Stimulated activated CD4-positive, alpha-beta T cell treated with anti-CD3 and anti-CD28 coated beads, Interleukin-12 subunit alpha, Interleukin-12 subunit beta, amount 100 ng/mL, for 24 hours (primary cell): ENCODE results near the gene PDE4B.
"Not testable (repeated sequence)": the region's sequence is repeated elsewhere in the genome, so short reads cannot be mapped to it uniquely, and the experiment has no call there.

Experiments used
- DNase-seq, 2 experiments: peaks; one replicate each; pipeline ENCODE4 v3.0.0-alpha.2; 2020; ENCODE audit warnings: low read depth in 2 of 2

PDE4B gene

DNA sequence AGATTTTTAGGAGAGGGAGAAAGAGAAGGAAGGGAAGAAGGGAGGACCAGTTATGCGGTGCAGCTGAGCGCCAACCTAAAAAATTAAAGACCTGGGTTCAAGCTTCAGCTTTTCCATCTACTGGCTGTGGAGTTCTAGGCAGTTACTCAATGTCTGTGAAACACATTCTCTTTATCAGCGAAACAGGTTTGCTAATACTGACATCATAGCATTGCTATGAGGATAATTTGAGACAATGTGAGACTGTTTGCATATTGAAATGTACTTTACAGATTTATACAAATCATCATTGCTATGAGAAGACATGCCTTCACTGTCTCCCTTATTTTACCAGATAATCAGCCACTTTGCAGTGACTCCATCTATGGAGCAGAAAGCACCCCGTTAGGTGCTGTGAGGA, 518.4 kb downstream of the PDE4B start:
- DNase-seq: no peak

DNA sequence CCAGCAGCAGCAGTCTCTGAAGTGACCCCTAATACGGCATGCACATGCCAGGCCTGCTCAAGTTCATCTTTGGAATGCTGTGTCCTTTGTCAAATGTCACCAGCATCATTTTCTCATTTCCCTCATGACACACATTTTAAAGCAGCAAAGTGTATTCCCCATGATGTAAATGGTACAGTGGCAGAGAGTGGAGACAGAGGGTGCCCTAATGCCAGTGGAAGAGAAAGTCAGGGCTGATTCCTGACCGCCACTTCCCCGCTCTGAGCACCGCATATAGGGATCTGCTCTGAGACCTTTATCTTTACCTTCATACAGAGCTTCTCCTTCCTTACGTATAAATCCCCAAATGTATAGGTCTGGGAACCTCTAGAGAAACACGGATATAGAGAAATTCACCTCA, 518.9 kb downstream of the PDE4B start:
- no peak for DNase-seq

DNA sequence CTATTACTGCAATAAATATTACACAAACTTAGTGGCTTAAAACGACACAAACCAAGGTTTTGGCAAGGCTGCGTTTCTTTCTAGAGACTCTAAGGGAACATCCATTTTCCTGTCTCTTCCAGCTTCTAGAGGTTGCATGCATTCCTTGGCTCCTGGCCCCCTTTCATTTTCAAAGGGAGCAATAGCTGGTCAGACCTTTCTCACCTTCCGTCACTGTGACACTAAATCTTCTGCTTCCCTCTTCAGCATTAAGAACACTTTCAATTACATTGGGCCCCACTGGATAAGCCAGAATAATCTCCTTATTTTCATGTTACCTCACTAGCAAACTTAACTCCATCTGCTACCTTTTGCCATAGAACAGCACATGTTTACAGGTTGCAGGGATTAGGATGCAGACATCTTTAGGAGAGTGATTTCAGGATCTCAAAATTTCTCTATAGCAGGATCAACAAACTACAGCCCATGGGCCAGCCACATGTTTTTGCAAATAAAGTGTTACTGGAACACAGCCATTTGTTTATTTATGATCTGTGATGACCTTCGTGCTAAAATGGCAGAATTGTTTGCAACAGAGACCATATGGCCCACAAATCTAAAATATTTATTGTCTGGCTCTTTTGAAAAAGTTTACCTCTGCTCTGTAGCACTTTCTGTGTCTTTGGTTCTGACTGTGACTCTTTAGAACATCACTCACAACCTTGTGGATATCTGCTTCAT, 519.7 kb downstream of the PDE4B start:
- DNase-seq: no peak

DNA sequence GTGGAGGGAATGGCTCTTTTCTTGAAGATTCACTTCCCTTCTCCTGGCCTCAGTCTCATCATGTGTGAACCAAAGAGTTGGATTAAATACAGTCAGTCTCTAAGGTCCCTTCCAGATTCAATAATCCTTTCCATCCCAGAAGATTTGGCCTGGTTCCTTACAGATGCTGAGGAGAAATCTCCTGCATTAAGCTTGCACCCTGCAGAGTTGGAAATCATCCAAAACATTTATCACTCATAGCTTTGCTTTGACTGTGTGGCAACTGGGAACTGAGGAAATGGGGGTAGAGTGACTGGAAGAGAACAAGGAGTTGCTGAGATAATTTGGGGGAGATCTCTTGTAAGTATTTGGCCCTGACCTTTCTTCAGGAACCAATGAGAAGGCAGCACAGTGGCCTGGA, 520.7 kb downstream of the PDE4B start:
- no peak for DNase-seq

DNA sequence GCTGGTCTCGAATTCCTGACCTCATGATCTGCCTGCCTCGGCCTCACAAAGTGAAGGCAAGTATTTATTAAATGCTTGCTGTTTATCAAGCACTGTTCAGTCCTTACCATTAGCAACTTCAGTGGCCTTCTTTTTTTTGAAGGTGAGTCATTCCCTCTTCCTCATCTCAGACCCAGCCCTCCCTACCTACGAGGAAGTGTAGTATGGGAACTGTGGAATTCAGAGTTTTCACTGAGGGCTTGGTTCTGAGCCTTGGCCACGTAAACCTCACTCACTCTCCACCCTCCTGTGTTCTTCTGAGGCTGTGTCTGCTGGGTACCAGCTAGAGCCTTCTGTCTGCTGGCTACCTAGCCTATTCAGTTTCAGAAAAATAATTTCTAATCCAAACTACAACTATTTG, 523.0 kb downstream of the PDE4B start:
- DNase-seq: no peak

DNA sequence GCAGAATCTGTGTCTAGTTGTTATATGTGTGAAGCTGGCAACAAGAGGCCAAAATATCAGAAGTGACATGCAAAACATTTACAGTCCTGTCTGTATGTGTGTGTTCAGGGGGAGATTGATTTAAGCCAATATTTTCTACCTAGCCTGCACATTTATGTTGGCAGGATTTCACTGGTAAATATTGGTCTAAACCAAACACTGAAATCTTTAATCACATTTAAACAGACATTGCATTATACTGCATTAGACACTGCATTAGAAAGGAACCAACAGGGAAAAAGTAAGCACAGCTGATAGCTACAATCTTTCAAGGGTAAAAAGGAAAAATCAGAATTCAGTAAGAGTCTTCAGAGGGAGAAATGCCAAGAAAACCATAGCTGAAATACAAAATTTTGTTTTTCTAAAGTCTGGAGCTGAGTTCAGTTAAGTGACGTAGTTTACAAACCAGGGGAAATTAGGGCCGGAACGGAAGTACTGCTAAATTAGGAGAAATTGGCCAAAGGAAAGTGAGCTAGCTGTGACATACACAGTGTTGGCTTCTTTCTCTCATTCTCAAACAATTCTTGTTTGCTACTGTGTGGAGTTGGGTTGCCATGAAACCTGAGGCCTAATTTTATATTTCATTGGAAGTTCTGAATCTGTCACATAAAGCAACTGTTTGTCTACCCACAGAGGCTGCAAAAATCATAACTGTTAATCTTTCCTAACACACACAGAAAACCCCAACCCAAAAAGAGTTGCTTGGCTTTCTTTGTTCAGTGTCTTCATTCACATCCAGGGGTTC, 524.0 kb downstream of the PDE4B start:
- DNase-seq: no peak

DNA sequence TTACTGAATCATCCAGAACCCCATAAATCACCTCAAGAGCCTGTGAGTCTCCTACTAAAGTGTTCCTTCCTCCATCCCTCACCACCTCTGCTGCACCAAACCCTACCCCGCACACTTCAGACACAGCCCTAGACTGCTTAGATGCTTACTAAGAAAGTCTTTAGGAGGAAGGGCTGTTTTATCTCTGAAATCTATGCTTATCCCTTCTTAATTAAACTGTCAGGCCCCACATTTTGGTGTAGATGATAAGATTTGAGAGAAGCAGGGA, 524.5 kb downstream of the PDE4B start:
- no peak for DNase-seq

DNA sequence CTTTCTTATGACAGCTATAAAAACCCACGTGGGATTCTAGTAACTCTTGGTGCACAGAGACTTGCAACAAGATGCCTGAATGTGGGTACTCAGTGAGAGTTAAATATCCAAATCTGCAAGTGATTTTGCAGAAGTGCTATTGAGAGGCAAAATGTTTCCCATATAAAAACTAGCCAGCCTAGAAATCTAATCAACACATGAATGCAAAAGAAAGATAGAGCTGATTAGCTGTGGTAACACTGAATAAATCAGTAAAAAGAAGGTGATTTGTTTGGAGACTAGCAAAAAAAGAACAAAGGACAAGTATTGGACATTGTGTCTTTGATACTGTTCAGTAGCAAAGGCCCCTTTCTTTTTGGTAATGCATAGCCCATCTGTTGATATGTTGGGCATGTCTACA, 527.5 kb downstream of the PDE4B start:
- no peak for DNase-seq

DNA sequence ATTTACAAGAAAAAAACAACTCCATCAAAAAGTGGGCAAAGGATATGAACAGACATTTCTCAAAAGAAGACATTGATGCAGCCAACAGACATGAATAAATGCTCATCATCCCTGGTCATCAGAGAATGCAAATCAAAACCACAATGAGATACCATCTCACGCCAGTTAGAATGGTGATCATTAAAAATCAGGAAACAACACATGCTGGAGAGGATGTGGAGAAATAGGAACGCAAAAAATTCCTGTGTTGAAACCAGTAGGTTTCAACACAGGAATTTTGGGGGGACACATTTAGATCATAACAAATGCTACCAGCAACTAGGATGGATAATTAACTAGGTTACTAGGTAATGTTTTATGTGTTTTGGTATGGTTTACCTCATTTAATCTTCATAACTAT, 529.8 kb downstream of the PDE4B start:
- DNase-seq: not testable (repeated sequence)

DNA sequence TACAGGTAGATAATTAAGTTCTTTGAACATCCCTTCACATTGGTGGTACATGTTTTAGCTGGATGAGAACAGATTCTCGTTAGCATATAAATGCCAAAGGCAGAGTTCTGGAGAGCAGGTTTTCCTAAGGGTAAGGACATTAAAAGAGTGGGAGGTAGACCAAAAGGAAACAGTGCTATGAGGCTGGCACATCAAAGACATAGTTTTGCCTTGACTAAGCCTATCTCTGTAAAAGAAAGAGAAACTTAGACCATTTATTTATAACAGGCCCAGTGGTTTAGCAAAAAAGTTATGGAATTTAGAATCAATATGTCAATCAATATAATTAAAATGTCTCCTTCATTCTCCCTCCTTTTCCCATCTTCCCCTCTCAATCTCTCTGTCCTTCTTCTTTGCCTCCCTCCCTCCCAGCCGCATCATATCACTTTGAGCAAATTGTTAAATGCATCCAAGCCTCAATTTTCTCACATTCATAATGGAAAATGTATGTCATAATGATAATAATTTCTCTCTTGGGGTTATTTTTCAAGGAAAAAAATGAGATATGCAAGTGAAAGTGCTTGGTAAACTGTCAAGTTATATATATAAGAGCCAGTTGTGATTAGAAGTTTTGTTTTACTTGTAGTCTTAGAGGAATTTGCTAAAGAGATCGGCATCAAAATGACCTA, 531.4 kb downstream of the PDE4B start:
- no peak for DNase-seq

DNA sequence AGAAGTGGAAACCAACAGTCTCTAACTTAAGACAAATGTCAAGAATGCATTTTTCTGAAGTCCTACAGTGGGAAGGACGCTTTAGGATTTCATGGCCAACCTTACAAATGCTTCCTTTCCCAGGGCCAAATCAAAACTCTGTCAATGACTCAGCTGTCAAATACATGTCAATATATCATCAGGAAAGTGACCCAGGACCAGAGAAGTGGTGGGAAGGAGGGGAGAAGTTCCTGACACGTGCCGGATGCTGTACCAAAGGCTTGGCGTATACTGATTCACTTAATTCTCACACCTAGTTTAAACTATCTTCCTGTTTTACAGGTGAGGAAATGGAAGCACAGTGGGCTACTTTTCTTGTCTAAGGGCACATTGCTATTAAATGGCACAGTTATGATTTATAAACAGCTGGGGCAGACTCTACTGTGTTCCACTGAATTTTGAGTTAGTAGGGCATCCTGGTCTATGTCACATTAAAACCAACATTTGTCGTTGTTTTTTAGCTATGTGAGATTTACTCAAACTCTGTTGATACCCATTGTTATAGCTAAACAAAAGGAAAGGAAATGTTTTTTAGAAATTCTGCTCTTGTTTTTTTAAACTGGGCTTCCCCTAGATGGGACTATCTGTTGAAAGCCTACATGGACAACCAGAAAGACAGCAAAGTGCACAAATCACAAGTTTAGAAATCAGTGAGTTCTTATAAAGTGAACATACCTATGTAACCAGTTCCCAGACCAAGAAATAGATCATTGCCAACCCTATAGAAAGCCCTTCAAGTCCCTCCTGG, 533.1 kb downstream of the PDE4B start:
- no peak for DNase-seq

DNA sequence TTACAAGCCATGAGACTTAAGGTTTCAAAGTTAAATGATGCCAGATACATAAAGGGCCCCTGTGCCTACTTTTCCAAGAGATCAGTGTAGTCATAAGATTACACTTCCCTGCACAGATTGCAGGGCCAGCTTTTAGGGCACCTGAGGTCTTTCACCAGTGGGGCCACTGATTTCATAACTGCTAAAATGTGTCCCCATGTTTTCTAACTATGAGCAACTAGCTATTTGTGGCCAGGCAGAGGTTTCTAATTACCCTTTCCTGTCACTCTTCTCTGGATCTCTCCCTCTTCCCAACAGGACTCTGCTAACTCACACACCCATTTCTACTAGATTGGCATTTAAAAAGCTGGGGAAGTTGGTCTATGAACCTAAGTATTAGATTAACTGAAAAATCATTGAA, 534.2 kb downstream of the PDE4B start:
- no peak for DNase-seq

DNA sequence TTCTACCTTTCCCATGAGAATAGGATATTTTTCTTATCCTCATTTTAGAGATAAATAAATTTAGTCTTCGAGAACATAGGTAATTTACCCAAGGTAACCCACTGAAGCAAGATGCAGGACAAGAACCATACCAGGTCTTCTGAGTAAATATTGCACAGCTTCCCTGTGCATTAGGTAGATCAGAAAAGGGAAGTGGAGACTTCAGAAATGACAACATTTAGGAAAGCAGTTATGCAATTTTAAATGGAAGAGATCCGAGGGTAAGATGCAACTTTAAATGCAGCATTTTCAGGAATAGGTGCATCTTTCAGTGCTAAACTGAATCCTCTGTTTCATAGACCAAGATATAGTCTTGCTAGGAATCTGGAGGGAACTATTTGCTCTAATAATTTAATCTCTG, 534.9 kb downstream of the PDE4B start:
- DNase-seq: no peak

DNA sequence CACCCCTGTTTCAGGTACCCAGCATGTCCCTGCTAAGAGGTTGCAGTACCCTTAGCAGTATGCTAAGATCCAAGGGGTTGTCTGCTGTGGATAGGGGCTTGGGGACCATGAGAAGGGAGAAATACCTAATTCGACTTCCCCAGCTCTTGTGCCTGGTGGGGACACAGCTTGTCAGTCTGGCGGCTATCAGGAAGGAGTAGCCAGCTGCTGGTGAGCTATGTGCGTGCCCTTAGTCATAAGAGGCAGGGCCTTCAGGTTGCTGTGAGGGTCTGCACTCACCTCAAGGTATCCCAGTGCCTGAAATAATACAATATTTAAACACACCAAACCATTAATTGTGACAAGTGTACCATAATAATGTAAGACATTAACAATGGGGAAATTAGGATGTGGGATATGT, 536.2 kb downstream of the PDE4B start:
- no peak for DNase-seq

DNA sequence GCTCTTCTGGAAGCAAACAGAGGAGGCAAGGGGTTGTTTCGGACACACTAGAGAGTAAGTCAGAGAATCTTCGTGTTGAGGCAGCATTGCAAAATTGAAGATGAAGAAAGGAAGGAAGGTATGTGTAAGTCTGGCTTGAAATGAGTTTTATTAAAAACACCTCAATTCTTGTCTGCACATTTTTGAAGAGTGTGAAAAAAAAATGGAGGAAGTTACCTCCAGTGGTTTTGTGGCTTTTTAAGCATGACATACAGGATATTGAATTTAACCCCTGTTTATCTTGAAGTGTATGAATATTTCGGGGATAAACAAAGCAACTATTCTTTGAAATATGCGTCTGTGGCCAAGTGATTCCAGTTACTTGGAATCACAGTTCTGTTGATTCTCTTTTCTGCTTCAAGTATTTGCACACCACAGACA, 538.0 kb downstream of the PDE4B start:
- DNase-seq: no peak

DNA sequence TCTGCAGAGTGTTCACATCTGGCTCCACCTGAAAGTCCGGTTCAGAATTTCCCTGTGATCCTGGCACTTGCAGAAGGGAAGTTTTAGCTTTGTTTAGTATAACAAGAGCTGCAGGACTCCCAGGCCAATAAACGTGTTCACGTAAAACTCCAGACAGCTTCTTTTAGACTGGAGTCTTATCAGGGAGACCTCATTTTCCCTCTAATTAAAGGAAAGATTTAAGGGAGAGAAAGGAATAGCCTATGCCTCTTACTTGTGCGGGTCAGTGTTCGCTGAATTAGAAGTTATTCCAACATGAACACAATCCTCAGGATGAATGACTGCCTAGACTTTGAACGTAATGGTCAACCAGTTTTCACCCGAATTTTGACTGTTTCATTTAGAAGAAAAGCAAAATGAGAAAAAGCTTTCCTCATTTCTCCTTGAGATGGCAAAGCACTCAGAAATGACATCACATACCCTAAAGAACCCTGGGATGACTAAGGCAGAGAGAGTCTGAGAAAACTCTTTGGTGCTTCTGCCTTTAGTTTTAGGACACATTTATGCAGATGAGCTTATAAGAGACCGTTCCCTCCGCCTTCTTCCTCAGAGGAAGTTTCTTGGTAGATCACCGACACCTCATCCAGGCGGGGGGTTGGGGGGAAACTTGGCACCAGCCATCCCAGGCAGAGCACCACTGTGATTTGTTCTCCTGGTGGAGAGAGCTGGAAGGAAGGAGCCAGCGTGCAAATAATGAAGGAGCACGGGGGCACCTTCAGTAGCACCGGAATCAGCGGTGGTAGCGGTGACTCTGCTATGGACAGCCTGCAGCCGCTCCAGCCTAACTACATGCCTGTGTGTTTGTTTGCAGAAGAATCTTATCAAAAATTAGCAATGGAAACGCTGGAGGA, 539.2 kb downstream of the PDE4B start:
- peak in 1 of 2 experiments; percentile 35 for DNase-seq

DNA sequence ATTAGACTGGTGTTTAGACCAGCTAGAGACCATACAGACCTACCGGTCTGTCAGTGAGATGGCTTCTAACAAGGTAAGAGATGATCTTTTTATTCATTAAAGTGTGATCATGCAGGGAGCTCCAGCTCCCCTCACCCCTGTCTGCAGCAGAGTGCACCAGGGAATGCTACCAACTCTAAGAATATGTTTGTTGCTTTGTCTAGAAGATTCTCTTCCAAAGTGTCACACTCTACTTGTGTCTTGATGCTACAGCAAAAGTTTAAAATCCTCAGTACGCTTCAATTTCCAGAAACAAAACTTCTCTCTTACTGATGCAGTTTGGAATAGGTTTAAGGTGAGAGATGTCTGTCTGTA, 539.8 kb downstream of the PDE4B start:
- DNase-seq: no peak

DNA sequence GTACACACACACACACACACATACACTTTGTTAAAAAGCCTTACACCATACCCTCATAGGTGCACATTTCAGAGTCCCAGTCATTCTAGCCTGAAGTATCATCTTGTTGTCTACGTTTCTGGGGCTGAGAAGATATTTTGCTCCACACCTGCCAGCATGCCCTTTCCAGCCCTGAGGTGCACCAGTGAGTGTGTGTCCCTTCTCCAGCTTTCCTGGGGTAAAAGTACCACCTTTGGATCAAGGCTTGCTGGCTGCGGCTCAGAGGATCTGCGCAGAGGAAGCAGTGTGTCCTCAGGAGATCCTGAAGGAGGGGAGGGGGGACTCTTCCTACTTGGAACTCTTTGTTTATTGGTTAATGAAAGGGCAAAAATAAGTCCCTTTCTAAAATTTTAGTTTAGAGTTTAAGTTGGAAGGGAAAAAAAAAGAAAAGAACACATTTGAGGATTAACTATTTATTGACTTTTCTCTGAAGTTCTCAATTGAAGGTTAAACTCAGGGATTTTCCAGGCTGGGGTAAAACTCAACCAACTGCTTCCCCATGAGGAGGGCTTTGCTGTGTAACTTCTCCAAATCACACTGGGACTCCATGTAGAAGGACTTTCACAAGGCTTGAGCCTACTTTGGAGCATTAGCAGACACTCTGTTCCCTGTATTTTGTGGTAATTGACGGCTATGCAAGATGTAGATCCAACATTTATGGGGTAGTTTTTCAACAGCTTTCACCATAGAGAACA, 540.9 kb downstream of the PDE4B start:
- DNase-seq: no peak

DNA sequence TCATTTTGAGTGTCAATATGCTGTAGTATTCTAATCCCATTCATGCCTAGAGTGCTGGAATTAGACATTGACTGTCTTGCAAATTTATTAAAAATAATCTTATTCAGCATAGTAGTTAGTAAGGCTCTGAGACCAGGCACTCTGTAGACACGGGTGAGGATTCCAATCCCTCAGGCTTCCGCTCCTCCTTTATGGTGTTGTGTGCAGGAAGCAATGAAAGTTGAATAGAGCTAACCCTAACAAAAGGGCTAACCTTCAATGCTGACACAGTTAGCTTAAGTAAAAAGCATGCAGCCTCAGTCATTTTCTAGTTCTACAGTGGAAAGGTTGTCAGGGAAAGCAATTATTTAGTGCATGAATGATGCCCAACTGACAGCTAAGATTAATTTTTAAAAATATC, 541.6 kb downstream of the PDE4B start:
- DNase-seq: no peak

DNA sequence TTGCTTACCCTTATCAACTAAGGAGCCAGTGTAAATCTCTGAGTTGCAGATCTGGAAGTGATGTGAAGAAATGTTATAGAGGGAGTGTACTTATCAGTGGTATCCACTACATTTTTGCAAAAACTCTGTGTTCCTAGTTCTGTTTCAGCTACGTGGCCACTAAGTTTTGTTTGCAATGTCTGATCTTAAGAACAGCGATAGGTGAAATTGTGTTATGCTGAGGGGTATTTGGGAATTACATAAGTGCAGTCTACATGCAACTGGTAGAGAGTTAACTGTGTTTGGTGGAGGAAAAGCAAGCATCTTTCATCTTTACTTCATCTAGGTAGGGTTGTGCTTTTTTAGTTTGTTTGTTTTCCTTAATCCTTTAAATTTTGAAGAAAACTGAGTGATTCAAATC, 542.4 kb downstream of the PDE4B start:
- DNase-seq: no peak
